ENCODE results near the gene CD300LD. TPM values are rescaled to one million over a fixed set of nuclear protein-coding genes. Genes with fewer than 3 reads are reported as not detected.

Gene CD300LD
- total RNA-seq, 6 donors from 2014 or later: not detected

DNA sequence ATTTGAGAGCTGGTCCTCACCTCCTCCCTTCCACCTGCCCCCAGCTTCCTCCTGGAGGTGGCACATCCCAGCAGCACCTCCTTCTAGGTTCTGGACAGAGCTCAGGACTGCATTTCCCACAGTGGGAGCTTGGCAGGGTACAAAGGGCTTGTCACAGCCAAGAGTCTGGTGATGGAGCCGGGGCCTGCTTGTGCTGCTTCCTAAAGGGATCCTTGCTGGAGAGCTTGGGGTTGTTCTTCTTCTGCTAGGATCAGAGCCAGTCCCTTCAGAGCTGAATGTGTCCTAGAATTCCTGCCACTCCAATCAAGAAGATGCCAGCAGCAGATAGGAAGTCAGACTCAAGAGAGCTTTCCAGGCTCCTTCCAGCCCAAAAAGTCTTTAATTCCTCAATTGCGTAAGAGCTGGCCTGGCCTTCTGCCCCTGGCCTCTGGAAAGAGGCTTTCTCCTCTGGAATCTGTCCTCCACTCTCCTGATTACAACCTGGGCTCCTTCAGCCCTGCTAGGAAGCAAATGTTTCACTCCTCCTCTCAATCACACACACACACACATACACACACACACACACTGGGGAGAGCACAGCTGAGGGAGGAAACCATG, 27.1 kb upstream of the CD300LD start:
- 56 to 67% methylated on average over 2 of the region's 2 CpGs for WGBS, 2 donors
- TF ChIP-seq EP300 (IDR thresholded peaks at IDR 0.05) (no peak), POLR2AphosphoS5 (IDR thresholded peaks at IDR 0.05) (no peak), POLR2A (IDR thresholded peaks at IDR 0.05) (no peak)
- ATAC-seq (ENCODE audit: low FRiP score in 2 of 2): peak in 1 of 2 donors; percentile 59
- Histone ChIP-seq H3K9me3 (no peaks in the 10 kb centered on the region), H3K4me3 (no peak overlapping the region), H3K27ac (no peak overlapping the region), H3K27me3 (no peaks in the 10 kb centered on the region), H3K4me1 (peaks cover 0 to 7% (median 0%) of the 10 kb centered on the region in 4 donors), H3K36me3 (no peaks in the 10 kb centered on the region)
- no peak for DNase-seq

DNA sequence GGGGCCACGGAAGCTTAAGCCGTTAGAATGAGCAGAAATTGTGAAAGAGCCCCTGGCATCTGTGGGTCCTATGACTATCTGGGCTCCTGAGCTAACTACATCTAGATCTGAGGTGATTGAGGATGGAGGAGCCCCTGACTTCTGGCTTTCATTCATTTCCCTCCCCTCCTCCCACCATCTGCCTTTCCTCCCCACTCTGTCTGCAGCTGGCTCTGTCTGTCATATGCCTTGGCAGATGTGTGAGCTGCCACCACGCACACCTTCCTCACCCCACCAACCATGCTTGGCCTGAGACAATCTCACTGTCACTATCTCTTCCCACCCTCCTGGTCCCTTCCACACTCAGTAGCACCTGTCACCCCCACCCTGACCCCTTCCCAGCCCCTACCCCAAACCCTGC, 26.4 kb upstream of the CD300LD start:
- ATAC-seq (ENCODE audit: low FRiP score in 2 of 2) (no peak), DNase-seq (no peak)
- Histone ChIP-seq H3K4me3 (no peak overlapping the region), H3K27ac (no peak overlapping the region), H3K4me1 (peaks cover 0 to 7% (median 0%) of the 10 kb centered on the region in 4 donors), H3K36me3 (no peaks in the 10 kb centered on the region), H3K27me3 (no peaks in the 10 kb centered on the region), H3K9me3 (no peaks in the 10 kb centered on the region)
- WGBS, 2 donors: 54 to 63% methylated on average over 3 of the region's 3 CpGs
- no peak for TF ChIP-seq POLR2AphosphoS5 (IDR thresholded peaks at IDR 0.05)
- TF ChIP-seq EP300 (IDR thresholded peaks at IDR 0.05): no peak
- no peak for TF ChIP-seq POLR2A (IDR thresholded peaks at IDR 0.05)
- TF ChIP-seq, protein P1, sequence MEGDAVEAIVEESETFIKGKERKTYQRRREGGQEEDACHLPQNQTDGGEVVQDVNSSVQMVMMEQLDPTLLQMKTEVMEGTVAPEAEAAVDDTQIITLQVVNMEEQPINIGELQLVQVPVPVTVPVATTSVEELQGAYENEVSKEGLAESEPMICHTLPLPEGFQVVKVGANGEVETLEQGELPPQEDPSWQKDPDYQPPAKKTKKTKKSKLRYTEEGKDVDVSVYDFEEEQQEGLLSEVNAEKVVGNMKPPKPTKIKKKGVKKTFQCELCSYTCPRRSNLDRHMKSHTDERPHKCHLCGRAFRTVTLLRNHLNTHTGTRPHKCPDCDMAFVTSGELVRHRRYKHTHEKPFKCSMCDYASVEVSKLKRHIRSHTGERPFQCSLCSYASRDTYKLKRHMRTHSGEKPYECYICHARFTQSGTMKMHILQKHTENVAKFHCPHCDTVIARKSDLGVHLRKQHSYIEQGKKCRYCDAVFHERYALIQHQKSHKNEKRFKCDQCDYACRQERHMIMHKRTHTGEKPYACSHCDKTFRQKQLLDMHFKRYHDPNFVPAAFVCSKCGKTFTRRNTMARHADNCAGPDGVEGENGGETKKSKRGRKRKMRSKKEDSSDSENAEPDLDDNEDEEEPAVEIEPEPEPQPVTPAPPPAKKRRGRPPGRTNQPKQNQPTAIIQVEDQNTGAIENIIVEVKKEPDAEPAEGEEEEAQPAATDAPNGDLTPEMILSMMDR (IDR thresholded peaks at IDR 0.05): no peak

DNA sequence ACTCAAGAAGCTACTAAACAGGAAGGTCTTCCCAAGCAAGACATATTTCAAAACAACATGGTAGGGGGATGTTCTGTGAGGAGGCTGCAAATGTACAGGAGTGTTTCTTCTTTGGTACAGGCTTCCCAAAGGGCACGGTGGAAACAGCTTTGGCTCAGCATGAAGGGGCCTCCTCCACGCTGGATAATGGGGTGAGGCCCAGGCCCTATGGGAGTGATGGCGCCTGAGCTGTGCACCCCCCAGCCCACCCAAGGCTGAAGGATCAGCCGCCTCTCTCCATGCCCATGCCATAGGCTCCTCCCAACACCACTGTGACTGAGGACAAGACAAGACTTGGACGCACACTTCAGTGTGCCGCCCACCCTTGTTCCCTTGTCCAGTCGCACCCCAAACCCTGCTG, 24.6 kb upstream of the CD300LD start:
- no peaks in the 10 kb centered on the region for H3K36me3 ChIP-seq
- TF ChIP-seq EP300 (IDR thresholded peaks at IDR 0.05) (no peak), POLR2AphosphoS5 (IDR thresholded peaks at IDR 0.05) (no peak), POLR2A (IDR thresholded peaks at IDR 0.05) (no peak)
- TF ChIP-seq, protein P1 (IDR thresholded peaks at IDR 0.05): no peak
- peaks cover 0 to 7% (median 0%) of the 10 kb centered on the region in 4 donors for H3K4me1 ChIP-seq
- DNase-seq (no peak), ATAC-seq (ENCODE audit: low FRiP score in 2 of 2) (no peak)
- H3K4me3 ChIP-seq: no peak overlapping the region
- H3K9me3 ChIP-seq: no peaks in the 10 kb centered on the region
- 87 to 92% methylated on average over 3 to 7 of the region's 7 CpGs for WGBS, 2 donors
- no peaks in the 10 kb centered on the region for H3K27me3 ChIP-seq
- no peak overlapping the region for H3K27ac ChIP-seq

DNA sequence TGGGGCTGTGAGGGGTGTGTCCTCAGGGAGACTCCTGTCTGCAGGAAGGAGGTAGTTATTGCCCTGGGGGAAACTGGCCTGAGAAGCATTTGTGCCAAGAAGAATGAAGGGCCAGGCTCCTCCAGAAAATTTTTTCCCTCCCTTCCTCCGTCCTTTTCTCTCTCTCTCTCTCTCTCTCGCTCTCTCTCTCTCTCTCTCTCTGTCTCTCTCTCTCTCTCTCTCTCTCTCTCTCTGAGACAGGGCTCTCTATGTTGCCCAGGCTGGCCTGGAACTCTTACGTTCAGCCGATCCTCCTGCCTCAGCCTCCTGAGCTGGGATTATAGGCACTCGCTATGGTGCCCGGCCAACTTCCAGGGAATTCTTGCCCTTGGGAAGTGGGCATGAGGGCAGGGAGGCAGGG, 20.0 kb upstream of the CD300LD start:
- TF ChIP-seq, protein P1 (IDR thresholded peaks at IDR 0.05): no peak
- TF ChIP-seq POLR2A (IDR thresholded peaks at IDR 0.05) (no peak), EP300 (IDR thresholded peaks at IDR 0.05) (no peak), POLR2AphosphoS5 (IDR thresholded peaks at IDR 0.05) (no peak)
- no peak overlapping the region for H3K4me3 ChIP-seq
- ATAC-seq (ENCODE audit: low FRiP score in 2 of 2): no peak
- no peaks in the 10 kb centered on the region for H3K36me3 ChIP-seq
- no peak overlapping the region for H3K27ac ChIP-seq
- no peak for DNase-seq
- H3K27me3 ChIP-seq: no peaks in the 10 kb centered on the region
- no peaks in the 10 kb centered on the region for H3K9me3 ChIP-seq
- H3K4me1 ChIP-seq: no peaks in the 10 kb centered on the region
- WGBS, 2 donors: 88 to 93% methylated on average over 6 of the region's 6 CpGs

DNA sequence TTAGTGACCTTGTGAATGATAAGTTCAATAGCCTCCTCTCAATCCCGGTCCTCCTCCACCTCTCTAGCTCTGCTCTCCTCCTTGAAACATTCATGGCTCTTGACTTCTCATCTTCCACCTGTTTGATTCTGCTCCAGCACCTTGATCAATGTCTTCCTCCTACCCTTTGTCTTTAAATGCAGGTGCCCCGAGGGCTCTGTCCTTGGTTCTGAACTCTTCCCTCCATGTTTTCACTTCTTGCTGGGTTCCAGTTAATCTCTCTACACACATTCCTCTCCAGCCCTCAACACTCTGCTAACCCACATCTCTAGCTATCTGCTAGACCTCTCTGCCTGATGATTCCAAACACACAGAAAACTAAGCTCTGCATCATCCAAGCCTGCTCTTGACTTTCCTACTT, 18.0 kb upstream of the CD300LD start:
- Histone ChIP-seq H3K27me3 (no peaks in the 10 kb centered on the region), H3K4me1 (no peaks in the 10 kb centered on the region), H3K9me3 (no peaks in the 10 kb centered on the region), H3K27ac (no peak overlapping the region), H3K36me3 (no peaks in the 10 kb centered on the region), H3K4me3 (no peak overlapping the region)
- no peak for ATAC-seq (ENCODE audit: low FRiP score in 2 of 2)
- TF ChIP-seq POLR2A (IDR thresholded peaks at IDR 0.05) (no peak), EP300 (IDR thresholded peaks at IDR 0.05) (no peak), POLR2AphosphoS5 (IDR thresholded peaks at IDR 0.05) (no peak)
- TF ChIP-seq, protein P1 (IDR thresholded peaks at IDR 0.05): no peak
- no peak for DNase-seq
- WGBS, 2 donors: 34 to 43% methylated on average over 2 of the region's 2 CpGs

Measured in upper lobe of left lung (tissue), 6 donors.